GM19043 (cell line): ENCODE data around the gene LHFPL3.

ENCODE experiments used
- ATAC-seq: cut with Tn5 transposase; IDR thresholded peaks from one replicate; pipeline ENCODE4 v1.9.1; 2021; ENCODE audit warnings: low read depth; ENCODE audit not compliant: unreplicated experiment

Gene LHFPL3

DNA sequence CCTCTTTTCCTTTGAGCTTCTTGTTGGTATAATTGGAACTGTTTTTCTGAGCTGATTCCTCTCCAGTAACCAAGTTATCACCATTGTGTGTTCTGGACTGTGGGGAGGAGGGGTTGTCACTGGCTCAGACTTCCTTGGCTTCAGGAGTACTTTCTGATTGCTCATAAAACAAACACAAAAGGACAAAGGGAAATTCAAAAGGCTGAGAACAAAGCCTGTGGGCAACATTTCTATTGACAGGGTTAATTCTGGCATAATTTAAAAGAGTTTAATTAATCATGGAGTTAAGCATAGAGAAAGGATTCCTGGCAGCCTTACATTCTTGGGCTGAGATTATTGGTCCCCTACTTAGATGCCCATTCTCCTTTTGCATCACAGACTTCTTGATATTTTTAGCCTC lies 462.7 kb downstream of the LHFPL3 start:
- no peak for ATAC-seq

DNA sequence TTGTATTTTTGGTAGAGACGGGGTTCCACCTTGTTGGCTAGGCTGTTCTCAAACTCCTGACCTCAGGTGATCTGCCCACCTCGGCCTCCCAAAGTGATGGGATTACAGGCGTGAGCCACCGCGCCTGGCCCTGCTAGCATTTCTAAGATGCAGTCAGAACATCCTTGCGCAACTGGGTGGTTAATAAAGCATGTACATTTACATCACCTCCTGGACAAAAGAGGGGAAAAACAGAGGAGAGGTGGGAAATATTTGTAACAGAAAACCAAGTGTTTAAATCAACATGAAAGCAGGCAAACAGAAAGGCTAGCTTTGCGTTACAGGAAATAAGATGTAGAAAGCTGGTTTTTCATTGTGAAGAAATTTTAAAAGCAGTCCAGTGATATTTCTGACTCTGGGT lies 464.7 kb downstream of the LHFPL3 start:
- no peak for ATAC-seq

DNA sequence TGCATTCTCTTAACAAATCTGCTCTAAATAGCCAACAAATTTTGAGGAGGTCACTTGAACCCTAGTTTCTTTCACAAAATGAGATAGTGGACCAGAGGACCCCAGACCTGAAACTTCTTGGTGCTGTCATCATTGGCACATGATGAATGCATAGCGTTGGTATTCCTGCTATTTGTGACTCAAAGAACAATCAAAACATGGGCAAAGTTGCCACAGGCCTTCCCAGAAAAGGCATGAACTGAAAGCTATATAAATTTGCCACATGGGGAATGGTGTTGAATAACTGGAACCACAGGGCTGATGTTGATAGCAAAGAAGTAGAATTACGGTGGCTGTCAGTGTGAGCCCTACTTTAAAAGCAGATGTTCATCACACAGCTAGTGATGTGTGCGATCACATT lies 465.8 kb downstream of the LHFPL3 start:
- ATAC-seq, result no peak

DNA sequence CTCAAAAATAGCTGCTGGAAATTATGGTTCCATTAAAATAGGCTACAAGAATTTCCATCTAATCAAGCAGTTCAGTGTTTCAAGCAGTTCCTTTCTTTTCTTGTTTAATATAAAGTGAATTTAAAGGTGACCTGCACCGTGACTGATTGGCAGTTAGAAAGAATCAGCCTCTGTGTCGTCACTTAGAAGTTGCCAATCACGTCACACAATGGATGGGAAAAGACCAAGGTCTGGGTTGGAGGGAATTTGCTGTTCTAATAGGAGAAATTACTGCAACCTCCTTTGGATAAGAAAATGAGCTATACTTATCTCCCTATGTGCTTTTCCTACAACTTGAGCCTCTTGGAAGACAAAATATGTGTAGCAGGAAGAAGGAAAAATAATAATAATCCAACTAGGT lies 466.2 kb downstream of the LHFPL3 start:
- ATAC-seq, result no peak

DNA sequence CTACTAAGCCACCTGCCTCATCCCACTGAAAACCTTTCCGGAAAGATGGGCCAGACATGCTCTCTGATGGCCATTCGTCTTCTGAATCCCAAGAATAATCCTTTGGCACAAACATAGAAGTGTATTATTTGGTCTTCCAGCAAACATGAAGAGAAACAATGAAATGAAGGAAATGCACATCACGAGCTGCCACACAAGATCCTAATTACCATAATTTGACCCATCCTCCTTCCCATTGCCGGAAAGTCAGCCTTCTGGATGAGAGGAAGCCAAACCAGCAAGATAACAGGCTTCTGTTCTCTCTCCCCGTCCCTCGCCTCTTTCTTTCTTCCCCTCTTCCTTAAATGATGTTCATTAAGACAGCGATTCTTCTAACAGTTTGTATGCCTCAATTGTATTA lies 466.7 kb downstream of the LHFPL3 start:
- no peak for ATAC-seq

DNA sequence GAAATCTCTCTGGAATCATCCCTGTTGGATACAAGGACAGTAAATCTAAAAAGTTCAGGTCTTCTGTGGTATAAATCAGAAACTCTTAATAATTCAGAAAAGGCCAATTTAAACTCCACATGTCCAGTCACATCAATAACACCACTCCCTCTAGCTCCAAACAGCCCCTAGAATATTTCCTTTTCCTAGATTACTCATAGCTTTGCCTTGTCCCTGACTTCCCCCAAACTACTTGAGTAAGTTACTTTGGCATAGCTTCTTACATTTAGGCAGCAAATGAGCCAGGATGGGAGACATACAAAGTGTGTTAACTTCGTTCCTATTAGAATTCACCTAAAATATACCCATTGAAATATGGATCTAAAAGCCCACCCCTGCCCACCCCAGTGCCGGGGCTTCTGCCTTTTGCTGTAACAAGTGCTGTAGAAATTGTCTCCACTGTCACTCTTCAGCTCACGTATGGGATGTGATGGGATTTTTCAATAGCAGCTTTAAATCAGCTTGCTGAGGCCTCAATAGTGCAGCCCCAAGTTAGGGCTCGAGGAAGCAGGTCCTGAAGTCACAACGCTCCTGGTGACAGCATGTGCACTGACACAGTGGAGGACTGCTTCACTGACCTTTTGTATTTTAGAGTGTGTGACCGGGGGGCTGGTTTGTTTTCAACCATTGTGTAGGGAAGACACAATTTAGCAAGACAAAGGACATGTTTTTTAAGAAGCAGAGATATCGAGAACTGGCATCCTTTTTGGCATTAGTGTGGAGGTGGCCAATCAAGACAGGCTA lies 467.4 kb downstream of the LHFPL3 start:
- ATAC-seq, result no peak

DNA sequence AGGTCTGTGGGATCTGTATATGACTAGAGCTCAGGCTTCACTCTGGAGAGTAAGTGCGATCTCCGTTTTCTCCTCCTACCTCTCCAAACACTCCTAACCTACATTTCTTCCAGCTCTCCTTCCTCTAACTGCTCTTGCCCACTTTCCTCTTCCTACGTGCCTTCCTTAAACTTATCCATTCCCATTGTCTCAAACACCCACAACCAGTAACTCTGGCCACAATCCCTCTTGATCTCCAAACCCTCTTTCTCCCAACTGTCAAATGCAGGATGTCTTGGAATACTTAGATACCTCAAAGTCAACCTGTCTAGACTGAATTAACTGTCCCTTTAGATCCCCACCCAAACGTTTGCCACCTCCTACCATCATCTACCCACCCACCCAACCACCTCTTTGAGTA lies 471.9 kb downstream of the LHFPL3 start:
- ATAC-seq, result no peak

DNA sequence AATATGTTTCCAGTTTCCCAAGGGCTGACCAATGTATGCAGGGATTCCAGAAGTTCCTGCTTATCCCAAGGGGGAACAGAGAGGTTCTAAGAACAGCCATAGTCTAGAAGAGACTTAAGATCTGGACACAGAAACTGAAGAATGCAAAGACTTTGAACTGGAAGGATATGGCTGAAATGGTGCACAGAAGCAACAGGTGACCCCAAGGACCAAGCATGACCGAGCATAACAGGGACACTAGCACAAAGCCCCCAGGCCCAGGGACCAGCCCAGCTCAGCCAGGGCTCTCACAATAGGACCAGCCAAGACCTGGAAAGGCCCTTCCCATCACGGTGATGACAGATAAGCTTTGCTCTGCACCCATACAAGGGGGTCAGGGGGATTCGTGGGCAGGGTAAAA lies 472.6 kb downstream of the LHFPL3 start:
- ATAC-seq, result no peak

DNA sequence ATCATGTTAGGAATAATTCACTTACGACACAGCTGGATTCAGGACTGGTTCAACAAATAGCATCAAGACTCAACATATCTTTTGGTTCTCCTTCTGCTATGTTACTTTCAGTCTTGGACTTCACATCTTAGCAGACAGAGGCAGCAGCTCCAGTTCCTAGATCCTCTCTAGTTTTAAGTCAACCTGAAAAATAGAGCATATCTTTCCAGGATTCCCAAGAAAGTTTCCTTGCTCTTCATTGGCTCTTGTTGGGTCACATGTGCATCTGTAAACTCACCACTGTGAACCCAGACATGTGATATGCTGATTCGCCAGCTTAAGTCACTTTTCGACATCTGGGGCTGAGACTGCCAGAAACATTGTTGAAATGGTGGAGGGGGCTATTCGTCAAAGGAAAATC lies 475.5 kb downstream of the LHFPL3 start:
- no peak for ATAC-seq

DNA sequence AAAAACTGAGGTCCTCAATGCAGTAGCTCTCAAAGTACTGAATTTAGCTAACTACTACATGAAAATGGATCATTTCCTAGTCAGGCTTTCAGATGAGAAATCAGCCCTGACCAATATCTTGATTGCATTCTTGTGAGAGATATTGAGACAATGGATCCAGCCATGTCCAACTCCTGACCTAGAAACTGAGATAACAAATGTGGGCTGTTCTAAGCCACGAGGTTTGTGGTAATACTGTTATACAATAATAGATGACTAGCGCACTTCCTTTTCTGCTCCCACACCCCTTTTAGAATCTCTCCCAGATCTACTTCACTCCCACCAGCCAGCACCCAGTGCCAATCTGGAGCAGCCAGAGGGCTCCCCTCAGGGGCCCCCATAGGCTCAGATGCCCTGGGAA lies 476.3 kb downstream of the LHFPL3 start:
- no peak for ATAC-seq

DNA sequence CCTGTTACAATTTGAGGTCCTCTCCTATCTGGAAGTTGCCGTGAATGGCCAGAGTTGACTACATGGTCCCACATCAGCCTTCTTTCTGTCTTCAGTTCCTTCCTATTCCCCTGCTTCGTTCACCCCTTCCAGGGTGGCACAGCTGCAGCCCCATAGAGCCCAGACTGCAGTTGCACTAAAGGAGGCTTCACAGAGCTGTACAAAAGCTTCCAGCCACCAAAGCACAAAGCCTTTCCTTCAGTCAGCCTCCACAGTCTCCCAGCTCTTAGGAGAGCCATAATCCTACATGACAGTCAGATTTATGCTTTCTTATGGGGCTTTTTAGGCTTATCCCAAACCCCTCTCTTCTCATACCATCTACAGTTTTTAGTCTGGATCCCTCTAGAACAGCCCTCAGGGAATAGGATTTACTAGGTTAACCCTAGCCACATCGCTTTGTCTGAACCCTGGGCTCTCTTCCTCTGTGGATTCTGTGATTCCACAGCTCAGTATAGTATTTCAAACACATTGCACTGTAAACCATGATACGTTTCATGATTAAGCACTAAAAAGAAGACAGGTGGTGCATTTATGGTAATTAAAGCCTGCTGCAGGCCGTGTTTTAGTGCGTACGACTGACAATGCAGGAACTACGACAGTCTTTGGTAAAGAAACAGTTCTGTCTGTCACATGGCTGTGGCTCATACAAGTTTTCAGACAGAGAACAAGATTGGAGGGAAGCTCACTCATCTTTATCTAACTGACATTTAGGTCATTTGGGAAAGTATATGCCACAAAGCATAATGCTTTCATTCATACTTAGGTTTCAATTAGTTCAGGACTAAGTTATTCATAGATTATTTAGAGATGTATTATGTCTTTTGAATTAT lies 477.3 kb downstream of the LHFPL3 start:
- ATAC-seq, result no peak

DNA sequence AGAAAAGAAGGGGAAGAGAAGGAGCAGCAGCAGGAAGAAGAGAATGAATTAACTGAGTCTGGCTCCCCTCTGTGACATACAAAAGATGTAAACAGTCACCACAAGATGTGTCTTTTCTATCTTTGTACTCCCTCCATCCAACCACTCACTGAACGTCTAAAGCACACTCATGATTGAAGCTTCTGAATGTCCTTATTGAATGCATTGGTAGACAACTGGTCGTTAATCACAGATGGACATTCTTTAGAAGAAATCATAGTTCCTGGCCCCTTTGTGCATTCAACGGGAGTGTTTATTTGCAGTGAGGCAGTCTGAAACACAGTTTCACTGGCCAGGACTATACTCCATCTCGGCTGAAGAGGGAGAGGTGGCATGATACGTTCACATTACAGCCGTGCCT lies 479.3 kb downstream of the LHFPL3 start:
- no peak for ATAC-seq

DNA sequence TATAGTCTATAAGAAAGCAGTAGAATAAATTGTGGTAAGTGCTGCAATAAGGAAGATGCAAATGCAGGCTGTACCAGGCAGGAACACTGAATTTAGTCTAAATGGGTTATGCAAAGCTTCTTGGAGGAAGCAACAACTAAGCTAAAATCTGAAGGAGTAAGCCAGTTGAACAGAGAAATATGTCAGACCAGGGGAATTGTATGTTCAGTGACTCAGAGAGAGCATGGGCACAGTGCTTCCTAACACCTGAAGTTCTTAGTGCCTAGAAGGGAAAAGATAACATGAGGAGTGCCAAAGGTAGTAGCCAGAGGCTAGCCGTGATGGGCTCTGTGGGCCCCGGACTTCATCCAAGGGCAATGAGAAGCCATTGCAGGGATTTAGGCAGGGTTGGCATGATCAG lies 481.5 kb downstream of the LHFPL3 start:
- no peak for ATAC-seq

DNA sequence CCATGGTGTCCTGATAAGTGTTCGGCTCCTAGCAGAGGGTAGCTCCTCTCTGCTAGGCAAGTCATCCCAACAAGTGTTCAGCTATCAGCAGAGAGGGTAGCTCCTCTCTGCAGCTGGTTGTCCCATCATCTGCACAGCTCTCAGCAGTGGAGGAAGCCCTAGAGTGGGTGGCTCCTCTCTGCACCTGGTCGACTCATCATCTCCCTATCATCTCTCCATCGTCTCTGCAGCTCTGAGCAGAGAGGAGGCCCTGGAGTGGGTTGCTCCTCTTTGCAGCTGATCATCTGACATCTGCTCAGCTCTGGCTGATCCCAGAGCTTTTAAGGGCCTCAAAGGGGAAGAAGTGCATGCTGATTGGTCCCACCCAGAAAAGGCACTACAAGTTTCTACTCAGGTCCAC lies 485.7 kb downstream of the LHFPL3 start:
- ATAC-seq, result no peak

DNA sequence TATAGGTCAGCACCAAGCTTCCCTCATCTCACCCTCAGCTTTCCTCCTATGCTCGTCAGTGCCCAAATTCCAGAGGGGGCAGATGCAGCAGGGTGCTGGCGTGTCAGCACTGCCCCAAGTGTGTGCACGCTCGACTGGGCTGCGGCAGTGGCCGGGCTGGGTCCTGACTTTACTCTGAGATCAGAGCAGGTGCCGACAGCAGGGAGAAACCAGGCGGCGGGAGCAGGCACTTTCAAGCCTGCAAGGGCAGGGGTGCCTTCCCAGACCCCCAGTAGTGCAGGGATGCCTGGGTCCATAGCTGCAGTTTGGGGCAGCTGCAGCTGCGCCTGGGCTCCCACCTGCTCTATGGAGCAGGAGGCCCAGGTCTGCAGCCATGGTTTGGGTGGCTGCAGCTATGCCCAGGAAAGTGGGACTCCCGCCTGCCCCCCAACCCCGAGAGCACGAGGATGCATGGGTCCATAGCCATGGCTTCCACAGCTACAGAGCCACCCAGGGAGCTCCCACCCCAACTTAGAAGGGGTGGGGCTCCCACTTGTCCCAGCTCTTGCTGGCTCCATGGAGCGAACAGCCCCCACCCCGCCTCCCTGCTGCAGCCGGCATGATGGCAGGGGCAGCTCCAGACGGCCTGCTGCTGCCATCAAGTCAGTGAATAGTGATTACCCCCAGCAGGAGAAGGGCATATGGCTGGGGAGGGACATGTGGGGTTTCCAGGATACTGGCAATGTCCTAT lies 486.4 kb downstream of the LHFPL3 start:
- ATAC-seq, result no peak

DNA sequence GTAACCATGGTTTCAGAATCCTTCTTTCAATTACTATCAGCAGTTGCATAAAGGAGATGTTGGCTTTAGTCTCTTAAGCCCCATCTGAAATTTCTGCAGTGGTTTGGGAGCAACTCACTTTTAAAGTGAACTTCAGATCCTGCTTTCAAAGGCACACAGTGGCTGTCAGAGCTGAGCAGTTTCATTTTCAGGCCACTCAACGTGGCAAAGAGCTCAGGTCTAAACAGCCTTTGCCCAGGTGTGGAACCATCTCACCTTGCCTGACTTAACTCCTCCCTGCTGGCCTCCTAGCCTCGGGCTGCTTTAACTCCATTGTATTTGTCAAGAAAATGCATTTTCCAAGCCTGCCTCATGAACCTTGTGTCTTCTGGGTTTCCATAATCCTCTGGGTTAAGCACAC lies 488.1 kb downstream of the LHFPL3 start:
- no peak for ATAC-seq

DNA sequence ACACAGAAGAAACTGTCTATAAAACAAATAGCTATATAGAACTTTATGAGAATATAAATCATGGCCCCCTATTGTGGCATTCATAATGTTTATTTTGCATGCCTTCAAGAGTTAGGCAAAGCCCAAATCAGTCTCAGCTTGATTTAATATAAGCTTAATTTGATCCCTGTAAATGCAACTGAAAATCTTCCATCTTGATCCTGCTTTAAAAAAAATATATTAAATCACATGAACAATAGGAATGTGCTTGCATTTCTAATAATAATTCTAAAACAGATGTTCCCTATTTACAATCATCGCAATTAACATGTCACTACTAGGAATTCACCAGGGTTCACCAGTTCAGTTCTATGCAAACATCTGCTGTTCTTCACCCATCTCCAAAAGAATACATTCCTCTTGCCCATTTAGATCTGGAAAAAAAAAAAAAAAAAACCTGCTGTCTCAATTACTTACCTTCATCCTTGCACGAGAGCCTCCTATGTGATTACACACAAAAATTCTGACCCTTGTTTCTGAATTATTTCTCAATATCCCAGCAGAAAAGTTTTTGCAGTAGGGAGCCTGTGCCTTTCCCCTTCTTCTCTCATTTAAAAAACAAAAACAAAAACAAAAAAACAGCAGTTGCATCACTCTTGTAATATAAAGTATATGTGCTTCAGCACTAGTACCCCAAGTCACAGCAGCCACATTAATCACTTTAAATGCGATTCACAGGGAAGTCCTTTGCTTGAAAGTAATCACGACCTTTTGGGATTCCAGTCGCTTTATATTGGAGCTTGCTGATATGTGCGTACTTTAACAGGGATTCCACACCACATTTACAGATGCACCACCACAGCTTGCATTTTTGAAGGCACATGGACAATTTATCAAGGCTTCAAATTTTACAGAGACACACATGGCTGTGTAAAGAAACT lies 490.8 kb downstream of the LHFPL3 start:
- no peak for ATAC-seq

DNA sequence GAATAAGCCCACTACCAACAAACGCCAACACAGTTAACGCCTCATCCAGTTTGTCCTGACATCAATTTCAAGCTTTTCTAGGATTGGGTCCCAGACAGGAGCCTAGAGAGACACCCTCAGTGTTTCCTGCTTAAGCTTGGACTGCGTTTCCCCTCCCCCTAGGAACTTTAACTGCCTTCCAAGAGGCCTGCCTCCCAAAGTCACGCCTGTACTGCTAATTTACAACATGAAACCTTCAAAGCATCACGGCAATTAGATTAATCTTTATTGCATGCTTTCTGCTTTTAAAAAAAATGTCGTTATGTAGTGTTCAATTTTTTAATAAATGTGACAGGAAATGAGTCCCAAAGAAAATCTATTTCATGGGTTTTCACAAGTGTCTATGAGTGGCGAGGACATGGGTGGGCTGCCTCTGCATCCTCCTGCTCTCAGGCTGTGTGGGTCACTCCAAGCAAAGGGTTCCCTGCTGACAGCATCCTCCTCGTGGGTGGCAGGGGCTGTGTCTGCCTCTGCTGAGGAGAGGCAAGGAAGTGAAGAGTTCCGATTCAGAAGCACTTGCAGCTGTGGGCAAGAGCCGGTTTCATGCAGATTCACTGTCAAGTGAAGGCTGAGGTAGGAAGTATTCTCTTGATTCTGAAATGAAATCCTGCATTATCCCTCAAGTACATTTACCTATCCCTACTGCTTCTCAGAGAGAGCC lies 492.6 kb downstream of the LHFPL3 start:
- no peak for ATAC-seq

DNA sequence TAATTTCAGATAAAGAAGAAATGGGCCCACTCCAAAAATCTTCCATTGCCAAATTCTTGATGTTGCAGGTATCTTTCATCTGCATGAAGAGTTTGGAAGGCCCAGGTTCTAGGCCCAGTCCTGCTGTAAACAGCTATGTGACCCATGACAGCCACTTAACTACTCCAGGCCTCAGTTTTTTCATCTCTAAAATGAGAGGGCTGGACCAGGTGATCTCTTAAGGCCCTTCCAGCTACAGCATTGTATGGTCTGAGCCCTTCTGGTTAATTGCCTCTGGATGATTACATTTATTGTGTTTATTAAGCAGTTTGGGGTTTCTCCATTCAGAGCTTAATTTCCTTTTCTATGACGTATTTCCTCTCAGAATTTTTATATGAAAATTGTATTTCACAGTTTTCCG lies 494.8 kb downstream of the LHFPL3 start:
- ATAC-seq, result no peak

DNA sequence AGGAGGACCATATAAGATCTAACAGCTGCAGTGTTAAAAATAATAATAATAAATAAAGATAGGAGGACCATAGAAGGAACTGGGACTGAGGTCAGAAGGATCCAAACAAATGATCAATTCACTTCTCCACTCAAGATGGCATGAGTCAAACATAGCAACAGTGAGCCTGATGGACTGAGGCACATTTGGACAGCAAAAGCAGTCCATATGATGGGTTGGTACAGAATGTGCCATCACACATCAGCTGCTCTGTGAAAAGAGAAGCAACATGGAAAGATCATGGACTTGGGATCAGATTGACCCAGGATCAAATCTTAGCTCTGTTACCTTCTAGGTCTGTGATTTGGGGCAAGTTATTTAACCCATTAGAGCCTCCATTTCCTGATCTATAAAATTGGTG lies 496.7 kb downstream of the LHFPL3 start:
- no peak for ATAC-seq
